GM21723 (cell line): ENCODE data around the gene MMS22L.

Experiments used
- ATAC-seq: cut with Tn5 transposase; IDR thresholded peaks from one replicate; pipeline ENCODE4 v1.9.1; 2021; ENCODE audit warnings: mild to moderate bottlenecking, moderate library complexity; ENCODE audit not compliant: unreplicated experiment

MMS22L gene

DNA sequence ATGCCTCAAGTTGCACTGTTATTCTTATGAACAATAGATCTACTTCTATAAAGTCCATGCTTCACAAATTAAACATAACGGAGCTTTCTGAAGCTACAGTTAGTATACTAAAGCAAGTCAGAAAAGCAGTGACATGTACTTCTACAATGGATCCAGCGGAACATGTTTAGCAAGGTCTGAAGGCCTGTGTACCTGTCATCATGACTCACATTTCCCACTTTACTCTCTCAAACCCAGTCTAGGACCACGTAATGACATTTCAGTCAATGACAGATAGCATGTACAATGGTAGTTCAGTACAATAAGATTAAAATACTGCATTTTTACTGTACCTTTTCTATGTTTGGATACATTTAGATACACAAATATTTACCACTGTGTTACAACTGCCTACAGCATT is 132.1 kb downstream of the MMS22L start:
- ATAC-seq: no peak

DNA sequence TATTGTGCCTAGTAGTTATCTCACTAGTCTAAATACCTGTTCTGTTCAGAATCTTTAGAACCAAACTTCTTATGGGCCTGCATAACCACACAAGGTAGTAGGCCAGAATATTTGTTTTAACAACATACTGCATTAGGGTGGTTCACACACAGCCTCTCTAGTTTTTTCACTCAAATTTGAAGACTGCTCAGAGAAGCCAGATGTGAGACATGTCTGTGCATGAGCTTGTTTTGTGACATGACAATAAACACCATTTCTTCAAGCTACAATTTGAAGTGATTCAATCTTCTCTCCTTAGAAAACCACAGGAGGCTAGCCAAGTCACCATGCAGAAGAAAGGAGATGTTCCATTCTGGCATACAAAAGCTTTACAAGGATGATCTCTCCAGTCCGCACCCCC is 135.6 kb downstream of the MMS22L start:
- no peak for ATAC-seq

DNA sequence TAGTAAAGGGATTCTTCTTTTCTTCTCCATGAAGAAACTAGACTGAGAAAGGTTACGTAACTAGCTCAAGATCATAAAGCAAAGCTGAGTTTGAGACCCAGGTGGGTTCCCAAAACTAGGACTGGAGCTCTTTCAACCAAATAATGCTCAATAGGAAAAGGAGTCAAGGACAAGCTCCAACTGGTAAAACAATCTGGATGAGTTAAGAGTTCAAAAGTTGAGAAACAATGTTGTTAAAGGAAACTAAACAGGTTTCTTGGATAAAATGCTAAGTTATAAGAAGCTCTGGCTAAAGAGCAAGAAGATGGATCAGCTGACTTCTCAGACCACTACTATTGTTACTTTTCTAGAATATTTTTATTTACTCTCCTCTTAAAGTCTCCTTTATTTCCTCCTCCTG is 137.3 kb downstream of the MMS22L start:
- ATAC-seq: no peak

DNA sequence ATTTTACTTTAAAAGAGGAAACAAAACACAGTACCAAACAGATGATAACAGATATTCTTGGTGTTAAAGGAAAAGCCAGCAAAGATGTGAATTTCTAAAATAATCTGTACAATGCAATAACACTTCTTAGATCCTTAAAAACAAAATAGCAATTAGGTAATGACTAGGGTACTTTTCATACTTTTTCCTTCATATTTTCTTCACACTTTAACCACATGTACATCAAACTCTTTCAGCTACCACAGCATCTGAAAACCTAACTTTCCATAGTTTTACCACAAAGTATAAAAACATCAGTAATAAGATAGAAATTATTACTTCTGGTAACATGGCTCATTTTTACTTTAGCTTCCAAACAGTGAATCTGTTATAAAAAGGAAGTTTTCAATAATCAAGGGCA is 141.3 kb downstream of the MMS22L start:
- ATAC-seq: no peak

DNA sequence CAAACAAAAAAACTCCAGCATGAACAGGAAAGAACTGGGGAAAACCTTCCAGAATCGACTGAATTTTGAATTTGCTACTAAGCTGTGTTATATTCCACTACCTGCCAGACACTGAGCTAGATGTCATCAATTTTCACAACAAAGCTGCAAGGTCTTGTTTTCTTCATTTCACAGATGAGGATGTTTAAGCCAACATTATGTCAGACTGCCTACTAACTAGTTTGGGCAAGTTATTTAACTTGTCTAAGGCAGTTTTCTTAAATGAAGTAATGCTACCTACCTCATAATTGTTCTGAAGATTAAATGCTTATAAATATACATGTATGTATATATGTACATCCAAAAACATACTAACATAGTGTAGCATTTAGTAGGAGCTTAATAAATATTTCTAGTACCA is 144.4 kb downstream of the MMS22L start:
- no peak for ATAC-seq

DNA sequence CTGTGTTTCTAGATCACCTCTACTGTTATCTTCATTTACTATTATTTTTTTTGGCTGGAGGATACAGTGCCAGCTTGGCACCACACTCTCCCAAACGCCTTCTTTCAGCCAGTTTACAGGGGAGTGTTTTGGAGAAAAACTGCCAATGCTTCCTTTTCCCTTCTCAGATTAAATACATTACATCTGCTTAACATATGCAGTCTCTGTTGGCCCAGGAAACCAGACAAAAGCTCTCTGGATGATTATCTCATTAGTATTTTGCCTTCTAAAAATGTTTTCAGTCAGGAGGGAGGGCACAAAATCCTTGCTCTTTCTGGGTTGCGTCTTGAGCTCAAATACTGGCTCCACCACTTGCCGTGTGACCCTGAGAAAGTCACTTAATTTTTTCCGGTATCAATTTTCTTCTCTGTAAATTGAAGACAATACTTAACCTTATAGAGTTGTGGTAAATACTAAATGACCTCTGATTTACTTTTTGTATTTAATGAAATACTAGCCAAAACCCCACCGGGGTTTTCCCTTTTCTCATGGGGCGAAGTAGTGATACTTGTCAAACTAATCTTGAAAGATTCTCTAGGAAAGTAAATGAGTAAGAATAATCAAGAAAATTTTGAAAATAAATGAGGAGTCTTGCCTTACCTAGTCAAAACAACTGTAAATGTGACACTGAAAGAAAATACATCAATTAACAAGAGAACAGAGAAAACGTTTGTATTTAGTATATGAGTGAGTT is 146.2 kb downstream of the MMS22L start:
- ATAC-seq: no peak

DNA sequence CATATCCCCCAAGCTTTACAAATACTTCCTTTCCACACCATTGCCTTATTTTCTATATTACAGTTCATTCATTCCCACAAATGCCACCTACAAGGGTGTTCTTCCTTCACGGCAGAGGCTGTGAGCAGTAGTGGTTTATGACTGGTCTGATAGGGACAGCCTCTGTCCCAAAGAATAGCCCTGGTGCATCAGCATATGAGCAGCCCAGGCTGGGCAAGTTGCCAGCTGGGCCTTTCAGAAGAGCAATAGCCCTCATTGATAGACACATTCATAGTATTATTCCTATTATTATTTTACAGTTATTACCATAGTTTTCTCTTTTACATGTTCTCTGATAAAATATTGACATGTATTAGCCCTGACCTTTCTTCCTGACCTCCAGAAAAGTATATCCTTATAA is 149.9 kb downstream of the MMS22L start:
- ATAC-seq: no peak

DNA sequence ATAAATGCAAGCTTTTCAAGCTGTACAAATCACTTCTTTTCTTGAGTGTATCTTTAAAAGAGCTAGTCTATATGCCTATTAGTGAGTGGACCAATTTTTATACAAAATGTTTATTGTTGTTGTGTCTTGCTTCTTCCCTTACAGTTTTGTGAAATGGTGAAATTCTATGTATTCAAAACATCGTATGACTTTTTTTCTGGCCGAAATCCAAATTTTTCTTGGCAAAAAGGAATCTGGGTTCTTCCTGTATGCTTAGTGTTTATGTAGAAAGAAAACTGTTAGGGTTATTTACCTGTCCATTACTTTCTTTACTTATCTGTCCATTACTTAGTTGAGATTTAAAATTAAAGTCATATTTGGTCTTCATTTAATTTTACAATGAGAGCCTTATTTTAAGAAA is 153.9 kb downstream of the MMS22L start:
- ATAC-seq: no peak

DNA sequence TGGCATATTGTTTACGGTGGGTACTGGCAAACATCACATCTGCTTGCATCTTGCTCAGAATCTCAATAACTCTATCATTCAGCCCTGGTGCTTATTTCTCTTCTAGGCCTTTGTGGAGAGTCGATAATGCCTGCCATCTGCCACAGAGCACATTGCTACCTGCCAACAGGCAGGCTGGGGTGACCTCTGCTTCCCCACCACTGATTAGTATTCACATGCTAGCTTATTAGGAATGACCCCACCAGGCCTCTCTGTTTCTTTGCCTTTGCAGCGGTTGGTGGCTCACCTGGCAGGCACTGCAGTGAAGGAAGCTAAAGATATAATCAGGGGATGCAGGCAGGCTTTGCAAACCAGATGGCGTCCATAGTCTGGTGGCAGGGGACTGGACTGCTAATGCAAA is 154.5 kb downstream of the MMS22L start:
- no peak for ATAC-seq

DNA sequence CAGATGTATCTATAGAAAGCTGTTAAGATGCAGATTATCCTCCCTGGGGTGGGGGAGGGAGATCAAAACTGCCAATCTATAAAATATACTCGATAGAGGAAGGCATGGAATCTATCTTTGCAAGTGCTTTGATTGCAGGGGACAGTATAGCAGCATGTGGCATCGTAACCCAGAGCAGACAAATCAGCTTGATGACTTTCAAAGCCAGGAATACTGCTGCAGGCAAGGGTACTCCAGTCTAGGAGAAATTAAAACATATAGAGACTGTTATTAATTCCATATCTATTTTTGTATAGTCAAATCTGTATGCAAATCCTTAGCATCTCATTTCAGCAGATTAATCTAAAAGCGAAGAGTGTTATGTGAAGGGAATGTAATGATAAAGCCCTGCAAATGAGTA is 159.4 kb downstream of the MMS22L start:
- no peak for ATAC-seq

DNA sequence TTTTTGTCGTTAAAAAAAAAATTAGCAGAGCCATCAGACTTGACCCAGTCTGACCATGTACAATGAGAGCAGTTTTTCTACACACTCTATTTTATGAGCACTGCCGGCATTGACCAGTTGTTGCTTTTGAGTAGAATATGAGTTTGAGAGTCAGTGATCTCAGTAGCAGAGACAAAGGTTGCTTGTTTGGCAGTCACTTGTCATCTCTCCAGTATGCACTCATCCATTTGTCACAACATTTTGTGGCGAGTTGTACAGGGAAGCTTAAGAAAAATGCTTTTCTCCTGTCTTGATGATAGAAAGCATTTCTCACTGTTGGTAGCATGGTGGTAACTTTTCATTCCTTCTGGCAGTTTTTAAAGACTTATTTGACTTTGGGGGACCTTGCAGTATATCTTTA is 159.9 kb downstream of the MMS22L start:
- ATAC-seq: no peak

DNA sequence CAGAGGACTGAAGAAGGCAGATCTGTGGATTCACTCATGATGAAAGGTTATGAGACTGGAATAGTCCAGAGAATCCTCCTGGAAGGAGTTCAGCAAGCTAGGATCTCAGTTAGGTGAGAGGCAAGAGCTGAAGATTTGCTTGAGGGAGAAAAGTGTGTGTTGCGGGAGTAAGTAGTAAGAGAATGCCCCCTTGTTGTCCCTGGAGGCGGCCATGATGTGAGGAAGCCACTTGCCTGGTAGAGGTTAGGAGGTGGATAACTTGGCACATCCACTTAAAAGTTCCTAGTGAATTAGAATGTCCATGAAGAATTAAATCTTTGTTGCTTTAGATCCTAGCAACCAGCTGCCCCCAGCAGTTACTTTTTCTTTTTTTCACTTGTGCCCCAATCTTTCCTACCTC is 162.5 kb downstream of the MMS22L start:
- ATAC-seq: no peak

DNA sequence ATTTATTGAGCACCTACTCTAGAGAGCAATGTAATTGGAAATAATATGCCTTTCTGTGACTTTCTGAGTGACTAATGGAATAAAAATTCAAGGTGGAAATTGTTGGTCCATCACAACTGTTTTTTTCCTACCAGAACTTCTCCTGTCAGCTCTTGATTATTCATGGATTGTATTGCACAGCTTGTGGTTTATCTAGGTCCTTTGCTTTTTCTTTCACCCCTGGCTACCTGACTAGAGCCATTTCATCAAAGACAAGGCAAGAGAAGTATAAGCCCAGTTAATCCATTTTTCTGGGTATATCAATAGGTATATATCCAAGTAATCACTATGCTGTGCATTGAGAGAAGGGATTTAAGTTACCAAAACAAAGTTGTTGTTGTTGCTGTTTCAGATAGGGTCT is 168.4 kb downstream of the MMS22L start:
- ATAC-seq: no peak

DNA sequence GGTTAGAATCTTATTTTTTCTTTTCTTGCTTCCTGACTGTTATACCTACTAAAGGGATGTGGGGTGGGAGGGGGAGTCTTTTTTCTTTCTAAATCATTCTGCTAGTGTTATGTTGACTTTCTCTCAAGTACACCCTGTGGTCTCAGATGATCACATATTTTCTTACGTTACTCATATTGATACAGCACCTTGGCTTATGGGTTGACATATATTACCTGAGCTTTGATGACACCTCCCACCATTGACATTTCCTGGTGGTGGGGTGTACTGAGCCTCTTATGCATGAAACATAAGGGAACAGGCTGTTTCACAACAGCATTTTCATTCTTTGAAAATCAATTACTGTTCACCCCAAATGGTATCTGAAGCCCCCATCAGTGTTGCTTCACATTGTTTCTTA is 169.8 kb downstream of the MMS22L start:
- ATAC-seq: no peak

DNA sequence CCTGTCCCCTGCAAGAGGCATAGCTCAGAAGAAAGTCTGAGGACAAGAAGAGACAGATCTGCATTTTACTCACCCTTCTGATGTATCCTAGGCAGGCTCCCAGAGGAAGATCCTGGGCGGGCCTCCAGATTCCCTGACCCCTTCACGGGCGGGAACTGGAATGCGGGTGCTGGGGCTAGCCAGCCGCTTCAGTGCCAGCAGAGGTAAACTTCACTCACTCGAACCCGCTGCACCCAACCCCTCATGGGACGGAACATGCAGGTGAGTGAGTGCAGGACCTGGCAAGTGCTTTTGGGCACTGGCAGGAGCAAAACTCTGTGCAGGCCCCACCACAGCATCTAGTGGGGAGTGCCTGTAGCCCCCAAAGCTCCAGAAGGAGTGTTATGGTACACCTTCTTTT is 171.8 kb downstream of the MMS22L start:
- no peak for ATAC-seq

DNA sequence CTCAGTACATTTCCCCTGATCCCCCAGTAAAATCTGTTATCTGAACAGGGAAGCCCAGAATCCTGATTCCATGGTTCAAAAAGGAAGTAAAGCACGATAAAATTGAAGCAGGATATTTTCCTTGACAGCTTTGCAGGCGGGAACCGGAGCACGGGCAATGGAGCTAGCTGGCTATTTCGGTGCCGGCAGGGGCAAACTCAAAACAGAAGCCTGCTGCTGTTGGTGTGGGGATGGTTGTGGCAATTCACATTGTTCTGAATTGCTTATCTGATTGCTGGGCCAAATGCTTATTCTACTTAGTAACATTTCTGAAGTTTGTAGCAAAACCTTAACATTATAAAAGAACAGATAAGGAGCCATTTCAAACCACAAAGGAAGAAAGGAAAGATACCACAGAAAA is 172.4 kb downstream of the MMS22L start:
- ATAC-seq: no peak

DNA sequence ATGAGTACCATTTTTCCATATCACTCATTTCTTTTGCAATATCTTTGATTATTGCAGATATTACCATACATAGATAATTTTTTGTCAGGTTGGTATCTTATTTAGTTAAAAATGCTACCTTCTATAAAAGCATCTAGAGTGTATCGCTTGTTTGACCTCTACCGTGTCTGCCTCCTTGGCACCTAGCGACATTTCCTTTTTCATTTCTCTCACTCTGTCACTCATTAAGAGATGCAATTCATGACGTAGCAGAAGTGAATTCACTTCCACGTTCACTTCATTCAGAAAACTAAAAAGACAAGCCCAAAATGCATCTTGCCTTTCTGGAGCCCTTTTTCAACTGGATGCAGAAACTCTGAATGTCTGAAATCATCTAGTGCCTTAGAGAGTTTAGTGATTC is 172.9 kb downstream of the MMS22L start:
- ATAC-seq: no peak

DNA sequence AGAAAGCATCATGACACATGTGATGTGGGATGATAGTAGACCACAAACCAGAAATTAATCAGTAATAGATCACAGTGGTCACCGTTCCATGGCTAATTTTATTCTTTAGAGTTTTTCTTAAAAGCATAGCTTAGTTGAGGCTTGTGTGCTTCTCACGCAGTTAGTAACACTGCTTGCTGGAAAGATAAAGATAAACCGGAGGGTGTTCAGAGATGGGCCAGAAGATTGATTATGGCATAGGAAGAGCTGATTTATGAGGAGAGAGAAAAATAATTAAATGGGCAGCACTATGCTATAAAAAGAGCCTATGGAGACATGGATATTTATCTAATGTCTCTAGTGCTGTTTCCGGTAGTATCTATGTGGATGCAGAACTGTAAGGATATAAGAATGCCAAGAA is 173.6 kb downstream of the MMS22L start:
- no peak for ATAC-seq

DNA sequence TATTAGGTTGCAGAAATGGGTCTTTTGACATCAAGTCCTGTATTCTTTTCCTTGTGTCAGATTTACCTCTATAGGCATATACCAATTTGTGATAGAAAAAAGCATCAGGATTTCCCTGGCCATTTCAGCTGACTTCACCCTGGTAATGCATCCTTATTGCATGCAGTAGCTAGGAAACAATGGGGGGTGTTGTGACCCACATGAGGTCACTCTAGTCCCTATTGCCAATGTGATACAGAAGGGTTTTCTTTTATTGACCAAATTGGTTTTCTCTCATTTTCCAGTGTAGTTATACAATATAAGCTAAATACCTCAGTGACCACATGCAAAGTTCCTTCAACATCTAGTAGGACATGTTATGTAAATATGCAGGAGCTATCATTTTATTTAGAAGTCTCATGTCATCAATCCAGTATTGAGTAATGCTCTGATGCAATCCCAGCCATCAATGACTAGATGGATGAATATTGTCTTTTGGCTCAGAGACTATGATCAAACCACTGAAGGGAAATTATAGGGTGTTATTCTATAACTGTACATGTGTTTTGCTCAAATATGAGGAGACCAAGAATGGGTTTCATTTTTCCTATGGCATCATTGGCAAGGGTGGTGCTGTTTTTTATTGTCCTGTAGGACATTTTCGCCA is 180.7 kb downstream of the MMS22L start:
- ATAC-seq: no peak

DNA sequence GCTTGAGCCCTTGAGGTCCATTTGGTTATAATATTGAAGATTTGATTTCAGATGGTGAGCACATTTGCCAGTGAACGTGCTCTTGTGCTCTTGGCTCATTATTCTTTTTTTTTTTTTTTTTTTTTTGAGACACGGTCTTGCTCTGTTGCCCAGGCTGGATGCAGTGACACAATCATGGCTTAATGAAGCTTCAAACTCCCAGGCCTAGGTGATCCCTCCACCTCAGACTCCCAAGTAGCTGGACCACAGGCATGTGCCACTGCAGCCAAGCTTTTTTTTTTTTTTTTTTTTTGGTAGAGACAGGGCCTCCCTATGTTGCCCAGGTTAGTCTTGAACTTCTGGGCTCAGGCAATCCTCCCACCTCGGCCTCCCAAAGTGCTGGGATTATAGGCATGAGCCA is 182.3 kb downstream of the MMS22L start:
- ATAC-seq: no peak

DNA sequence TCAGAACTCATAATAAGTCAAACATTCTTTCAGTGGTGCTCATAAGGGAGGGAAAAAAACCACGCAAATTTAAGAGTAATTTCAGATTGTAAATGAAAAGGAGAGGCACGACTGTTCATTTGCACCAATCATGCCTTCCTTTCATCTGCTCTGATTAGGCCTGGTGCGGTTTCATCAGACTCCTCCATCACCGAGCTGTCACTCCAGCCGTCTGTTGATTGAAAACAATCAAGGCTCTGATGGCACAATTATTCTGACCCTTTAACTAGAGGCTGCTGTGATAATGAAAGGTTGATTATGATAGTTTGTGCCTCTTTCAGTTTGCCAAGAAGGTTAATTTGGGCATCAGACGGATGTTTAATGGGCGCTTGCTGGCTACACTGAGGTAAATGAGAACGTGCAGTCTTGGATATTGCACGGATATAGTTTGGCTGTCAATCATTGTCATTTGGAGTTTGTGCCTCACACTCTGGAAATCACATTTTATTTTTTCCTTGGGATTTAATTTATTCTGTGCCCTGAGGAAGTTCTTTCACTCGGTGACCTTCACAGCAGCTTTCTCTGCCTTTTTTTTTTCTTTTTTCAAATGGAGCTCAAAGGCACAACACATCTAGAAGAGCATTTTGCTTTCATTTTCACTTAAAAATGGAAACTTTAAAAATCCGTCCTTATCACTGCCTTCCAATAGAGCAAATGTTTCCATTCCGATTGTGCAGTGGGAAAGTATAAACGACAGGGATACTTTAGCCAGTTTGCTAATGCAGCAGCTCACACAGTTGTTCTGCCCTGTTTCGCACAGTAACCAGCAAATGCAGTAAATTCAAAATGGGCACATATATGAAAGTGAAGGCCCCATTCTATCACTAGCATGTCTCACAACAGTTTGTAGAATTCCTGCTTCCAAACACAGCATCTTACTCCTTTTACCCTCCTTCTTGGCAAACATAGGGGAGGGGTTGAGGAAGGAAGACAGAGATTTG is 185.7 kb downstream of the MMS22L start:
- no peak for ATAC-seq
